Retinal pigment epithelial cell (primary cell): ENCODE measurements around the gene RASL11B.
A peak's percentile ranks its signal among the peaks of the same experiment; 100 is the strongest.

Experiments used
- DNase-seq: peaks from one replicate; pipeline ENCODE4 v3.0.0-alpha.2; 2010; ENCODE audit warnings: low read depth
- H3K4me3 ChIP-seq: 2 replicates; pipeline ENCODE4 v1.5.1; 2011; ENCODE audit warnings: mild to moderate bottlenecking, low read length, control low read depth, moderate library complexity
- TF ChIP-seq, protein P1 (sequence below): conservative IDR thresholded peaks from 2 replicates; pipeline ENCODE4 v1.5.1; 2011; ENCODE audit warnings: low read depth, low read length, control low read depth, inconsistent platforms

RASL11B gene, protein sequence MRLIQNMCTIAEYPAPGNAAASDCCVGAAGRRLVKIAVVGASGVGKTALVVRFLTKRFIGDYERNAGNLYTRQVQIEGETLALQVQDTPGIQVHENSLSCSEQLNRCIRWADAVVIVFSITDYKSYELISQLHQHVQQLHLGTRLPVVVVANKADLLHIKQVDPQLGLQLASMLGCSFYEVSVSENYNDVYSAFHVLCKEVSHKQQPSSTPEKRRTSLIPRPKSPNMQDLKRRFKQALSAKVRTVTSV

DNA sequence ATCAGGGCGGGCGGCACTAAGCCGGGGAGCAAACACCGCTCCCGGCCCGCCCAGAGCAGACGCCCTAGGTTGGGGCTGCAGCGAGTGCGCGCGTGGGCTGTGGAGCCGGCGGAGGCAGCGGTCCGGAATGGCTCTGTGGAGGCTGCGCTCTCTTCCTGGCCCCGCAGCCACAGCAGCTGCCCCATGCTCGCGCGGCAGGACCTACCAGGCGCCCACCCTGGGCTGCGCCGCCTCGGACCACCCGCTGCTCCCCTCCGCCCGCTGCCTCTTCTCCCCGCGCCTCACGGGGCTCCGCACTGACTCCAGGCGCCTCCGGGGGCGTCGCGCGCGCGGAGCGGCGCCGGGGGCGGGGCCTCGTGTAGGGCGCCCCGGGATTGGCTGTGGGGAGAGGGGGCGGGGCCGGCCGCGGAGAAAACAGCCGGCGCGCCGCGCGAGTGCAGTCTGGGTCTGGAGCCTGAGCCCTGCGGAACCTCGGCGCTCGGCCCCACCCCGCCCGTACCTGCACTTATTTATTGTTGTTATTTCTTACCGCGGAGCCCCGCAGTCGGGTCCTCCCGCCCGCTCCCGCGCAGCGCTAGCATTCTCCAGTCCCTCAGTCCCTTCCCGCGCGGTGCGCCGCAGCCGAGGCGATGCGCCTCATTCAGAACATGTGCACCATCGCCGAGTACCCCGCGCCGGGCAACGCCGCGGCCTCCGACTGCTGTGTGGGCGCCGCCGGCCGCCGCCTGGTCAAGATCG is at the start of gene RASL11B:
Gene RASL11B (plus strand): TSS at position 439 of the 738 bp plus-strand sequence. CDS start 191 bp downstream, at position 630.
- peak within 1 kb of the TSS; percentile 75 for H3K4me3 ChIP-seq
- TF ChIP-seq, protein P1, sequence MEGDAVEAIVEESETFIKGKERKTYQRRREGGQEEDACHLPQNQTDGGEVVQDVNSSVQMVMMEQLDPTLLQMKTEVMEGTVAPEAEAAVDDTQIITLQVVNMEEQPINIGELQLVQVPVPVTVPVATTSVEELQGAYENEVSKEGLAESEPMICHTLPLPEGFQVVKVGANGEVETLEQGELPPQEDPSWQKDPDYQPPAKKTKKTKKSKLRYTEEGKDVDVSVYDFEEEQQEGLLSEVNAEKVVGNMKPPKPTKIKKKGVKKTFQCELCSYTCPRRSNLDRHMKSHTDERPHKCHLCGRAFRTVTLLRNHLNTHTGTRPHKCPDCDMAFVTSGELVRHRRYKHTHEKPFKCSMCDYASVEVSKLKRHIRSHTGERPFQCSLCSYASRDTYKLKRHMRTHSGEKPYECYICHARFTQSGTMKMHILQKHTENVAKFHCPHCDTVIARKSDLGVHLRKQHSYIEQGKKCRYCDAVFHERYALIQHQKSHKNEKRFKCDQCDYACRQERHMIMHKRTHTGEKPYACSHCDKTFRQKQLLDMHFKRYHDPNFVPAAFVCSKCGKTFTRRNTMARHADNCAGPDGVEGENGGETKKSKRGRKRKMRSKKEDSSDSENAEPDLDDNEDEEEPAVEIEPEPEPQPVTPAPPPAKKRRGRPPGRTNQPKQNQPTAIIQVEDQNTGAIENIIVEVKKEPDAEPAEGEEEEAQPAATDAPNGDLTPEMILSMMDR, result no peak
- DNase-seq, result no peak

DNA sequence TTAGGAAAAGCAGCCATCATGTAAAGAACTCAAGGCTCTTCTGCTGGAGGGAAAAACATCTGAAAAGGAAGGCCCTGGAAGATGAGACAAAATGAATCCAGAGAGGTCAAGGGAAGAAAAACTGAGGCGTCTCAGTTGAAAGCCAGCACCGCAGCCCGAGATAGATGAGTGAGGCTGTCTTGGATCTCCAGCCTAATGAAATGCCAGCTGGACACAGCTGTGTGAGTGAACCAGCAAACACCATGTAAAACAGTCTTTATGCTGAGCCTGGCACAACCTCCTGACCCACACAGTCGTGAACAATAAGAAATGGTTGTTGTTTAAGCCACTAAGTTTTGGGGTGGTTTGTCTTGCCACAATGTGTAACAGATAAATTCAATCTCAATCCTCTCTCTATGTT is 48.6 kb upstream of the RASL11B start:
- no peak overlapping the region for H3K4me3 ChIP-seq
- DNase-seq, result no peak
- TF ChIP-seq, protein P1, result no peak

DNA sequence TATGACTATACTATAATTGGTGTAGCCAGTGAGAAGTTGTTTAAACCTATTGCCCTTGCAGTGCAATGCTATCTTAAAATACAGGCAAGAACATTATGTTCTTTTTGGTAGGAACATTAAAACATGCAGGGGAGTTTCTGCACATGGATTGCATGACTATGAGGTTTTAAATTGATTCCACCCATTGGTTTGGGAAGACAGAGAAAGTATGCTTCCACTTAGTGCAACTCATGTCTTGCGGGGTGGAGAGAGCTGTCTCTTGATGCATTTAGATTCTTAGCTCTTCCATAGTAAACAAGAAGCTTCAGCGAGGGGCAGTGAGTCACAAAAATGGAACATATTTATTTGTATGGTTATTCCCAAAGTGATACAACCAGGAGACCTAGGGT is 39.5 kb upstream of the RASL11B start:
- DNase-seq, result no peak
- TF ChIP-seq, protein P1, result no peak
- no peak overlapping the region for H3K4me3 ChIP-seq

DNA sequence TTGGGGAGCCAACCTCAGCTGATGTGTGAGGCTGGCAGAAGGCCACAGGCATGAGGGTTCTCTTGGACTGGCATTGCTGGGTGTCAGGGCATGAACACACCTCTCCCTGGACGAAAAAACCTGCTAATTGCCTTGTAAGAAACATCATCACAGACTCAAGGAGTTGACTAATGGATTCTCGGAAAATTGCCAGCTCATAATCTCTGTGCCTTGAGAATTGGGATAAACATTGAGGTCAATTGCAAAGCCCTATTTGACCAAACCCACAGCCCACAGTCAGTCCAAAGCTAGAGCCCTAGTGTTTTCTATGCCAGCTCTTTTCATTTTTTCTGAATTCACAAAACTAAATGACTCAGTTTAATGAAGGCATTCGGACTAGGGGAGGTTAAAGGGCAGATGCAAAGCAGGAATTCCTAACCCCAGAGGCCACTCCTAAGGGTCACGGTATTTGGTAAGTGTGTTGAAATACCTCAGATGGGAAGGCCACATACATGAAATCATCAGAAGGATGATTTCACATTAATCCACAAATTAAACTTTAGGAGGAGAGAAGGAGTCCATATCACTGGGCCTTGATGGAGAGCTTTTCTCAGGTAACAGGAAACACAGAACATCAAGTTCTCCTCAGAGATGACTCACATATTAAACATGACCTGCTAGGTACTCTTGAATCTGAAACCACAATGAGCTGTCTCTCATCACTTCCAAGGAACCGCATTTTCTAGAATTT is 39.0 kb upstream of the RASL11B start:
- peak; percentile 95 for DNase-seq
- no peak overlapping the region for H3K4me3 ChIP-seq
- TF ChIP-seq, protein P1, result no peak

DNA sequence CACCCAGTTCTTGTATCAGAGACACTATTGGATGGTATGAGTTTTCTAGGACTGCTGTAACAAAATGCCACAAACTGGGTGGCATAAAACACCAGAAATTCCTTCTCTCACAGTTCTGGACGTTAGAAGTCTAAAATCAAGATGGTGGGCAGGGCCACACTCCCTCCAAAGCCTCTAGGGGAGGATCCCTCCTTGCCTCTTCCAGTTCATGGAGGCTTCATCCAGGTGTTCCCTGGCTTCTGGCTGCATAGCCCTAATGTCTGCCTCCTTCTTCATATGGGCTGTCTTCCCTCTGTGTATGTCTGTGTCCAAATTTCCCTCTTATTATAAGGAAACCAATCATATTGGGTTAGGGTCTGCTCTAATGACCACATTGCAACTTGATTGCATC is 38.4 kb upstream of the RASL11B start:
- TF ChIP-seq, protein P1, result no peak
- H3K4me3 ChIP-seq, result no peak overlapping the region
- DNase-seq, result no peak

DNA sequence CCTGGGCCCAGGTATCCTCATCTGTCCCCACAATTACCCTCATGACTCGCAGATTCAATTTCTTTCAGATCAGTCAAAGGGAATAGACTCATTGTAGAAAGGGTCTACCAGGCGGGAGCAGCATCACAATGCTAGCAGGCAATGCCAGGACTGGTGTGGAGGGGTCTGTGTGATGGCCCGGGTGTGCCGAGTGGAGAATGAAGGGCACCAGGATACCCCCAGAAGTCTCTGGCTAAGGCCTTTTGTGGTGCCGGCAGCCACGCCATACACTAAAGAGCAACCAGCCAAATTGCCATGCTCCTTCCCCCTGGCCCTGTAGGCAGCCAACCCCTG is 37.9 kb upstream of the RASL11B start:
- TF ChIP-seq, protein P1, result no peak
- H3K4me3 ChIP-seq, result no peak overlapping the region
- no peak for DNase-seq
